Cardiac muscle cell (in vitro differentiated cells and primary cell): ENCODE measurements around the gene CIAO1. TPM values are rescaled to one million over a fixed set of nuclear protein-coding genes. Genes with fewer than 3 reads are reported as not detected.

Source experiments
- DNase-seq, 2 donors: peaks; one replicate each; pipeline versions ENCODE4 v3.0.0 to v3.0.0-alpha.2; 2010 to 2017; ENCODE audit warnings: low read depth in 1 of 2, low spot score in 1 of 2
- H3K27ac ChIP-seq: fragments of 200-600 bp; sonication (generic); 2 replicates; pipeline ENCODE4 v1.5.1; 2016
- H3K27me3 ChIP-seq: fragments of 200-600 bp; sonication (generic); 2 replicates; pipeline ENCODE4 v1.6.0; 2016; ENCODE audit warnings: control low read depth
- H3K36me3 ChIP-seq: fragments of 200-600 bp; sonication (generic); 2 replicates; pipeline ENCODE4 v1.5.1; 2016; ENCODE audit warnings: control low read depth
- H3K4me1 ChIP-seq: fragments of 200-600 bp; sonication (generic); 2 replicates; pipeline ENCODE4 v1.8.1; 2017; ENCODE audit warnings: low read depth, mild to moderate bottlenecking, mixed run types
- H3K4me3 ChIP-seq: fragments of 200-600 bp; sonication (generic); 2 replicates; pipeline ENCODE4 v1.5.1; 2016; ENCODE audit warnings: mild to moderate bottlenecking
- H3K9me3 ChIP-seq: fragments of 200-600 bp; sonication (generic); 2 replicates; pipeline ENCODE4 v1.5.1; 2017; ENCODE audit warnings: low read depth, mild to moderate bottlenecking, control low read depth
- polyA plus RNA-seq: library from polyadenylated mRNA; unstranded; fragments of >200 nt; fragmentation: Nextera tagmentation; extraction: Ambion mirVana; gene quantifications from 2 replicates; pipeline ENCODE4 v1.2.1, GENCODE V29; 2016
- total RNA-seq: library from RNA; depleted of rRNA; stranded (reverse); fragments of >200 nt; gene quantifications from 2 replicates; pipeline ENCODE4 v1.2.3, GENCODE V29; 2016
- TF ChIP-seq, protein P1 (sequence below): IDR thresholded peaks from 2 replicates; pipeline ENCODE4 v1.5.1; 2012; ENCODE audit warnings: low read depth, mild to moderate bottlenecking, low read length

The CIAO1 gene
- total and polyA plus RNA-seq, 2 experiments from 2014 or later = 88.6 to 97.3 TPM

DNA sequence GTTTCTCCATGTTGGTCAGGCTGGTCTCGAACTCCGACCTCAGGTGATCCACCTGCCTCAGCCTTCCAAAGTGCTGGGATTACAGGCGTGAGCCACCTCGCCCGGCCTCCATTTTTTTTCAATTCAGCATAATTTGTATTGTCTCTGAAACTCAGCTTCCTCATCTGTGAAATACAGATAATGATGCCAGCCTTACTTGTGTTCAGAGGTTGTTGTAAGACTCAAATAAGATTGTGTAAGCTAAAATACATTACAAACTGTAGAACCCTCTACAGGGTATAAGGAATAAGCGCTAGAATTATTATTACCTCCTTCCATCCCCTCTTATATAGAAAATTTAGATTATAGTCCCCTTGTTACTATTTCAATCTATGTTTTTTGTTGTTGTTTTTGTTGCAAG lies 32.6 kb upstream of the CIAO1 start:
- Histone ChIP-seq H3K27ac (no peak overlapping the region), H3K4me1 (no peaks in the 10 kb centered on the region)

DNA sequence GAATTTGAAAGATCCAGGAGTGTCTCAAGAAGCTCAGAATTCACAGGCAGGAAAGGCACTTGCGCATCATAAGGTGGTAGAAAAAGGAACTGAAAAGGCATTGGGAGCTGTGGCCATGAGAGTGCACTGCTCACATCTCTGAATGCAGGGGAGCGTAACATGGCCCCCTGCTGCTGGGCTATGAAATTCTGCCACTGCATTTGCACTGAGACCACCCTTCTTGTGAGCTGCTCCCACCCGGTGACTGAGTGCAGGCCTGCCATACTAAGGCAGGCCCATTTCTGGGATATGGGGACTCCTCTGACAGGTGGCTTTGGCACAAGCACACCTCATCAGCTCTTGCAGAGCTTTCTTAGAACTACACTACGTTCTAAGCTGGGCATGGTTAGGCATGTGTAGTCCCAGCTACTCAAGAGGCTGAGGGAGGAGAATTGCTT lies 32.1 kb upstream of the CIAO1 start:
- no peak overlapping the region for H3K27ac ChIP-seq
- H3K9me3 ChIP-seq = no peaks in the 10 kb centered on the region
- H3K4me3 ChIP-seq = no peak overlapping the region
- H3K4me1 ChIP-seq = no peaks in the 10 kb centered on the region
- TF ChIP-seq, protein P1, sequence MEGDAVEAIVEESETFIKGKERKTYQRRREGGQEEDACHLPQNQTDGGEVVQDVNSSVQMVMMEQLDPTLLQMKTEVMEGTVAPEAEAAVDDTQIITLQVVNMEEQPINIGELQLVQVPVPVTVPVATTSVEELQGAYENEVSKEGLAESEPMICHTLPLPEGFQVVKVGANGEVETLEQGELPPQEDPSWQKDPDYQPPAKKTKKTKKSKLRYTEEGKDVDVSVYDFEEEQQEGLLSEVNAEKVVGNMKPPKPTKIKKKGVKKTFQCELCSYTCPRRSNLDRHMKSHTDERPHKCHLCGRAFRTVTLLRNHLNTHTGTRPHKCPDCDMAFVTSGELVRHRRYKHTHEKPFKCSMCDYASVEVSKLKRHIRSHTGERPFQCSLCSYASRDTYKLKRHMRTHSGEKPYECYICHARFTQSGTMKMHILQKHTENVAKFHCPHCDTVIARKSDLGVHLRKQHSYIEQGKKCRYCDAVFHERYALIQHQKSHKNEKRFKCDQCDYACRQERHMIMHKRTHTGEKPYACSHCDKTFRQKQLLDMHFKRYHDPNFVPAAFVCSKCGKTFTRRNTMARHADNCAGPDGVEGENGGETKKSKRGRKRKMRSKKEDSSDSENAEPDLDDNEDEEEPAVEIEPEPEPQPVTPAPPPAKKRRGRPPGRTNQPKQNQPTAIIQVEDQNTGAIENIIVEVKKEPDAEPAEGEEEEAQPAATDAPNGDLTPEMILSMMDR = no peak
- H3K36me3 ChIP-seq = no peaks in the 10 kb centered on the region
- H3K27me3 ChIP-seq = no peaks in the 10 kb centered on the region
- no peak for DNase-seq

More for the DNA sequence above, 32.6 kb upstream of the CIAO1 start:
- no peak for DNase-seq
- TF ChIP-seq, protein P1 = no peak
- Histone ChIP-seq H3K9me3 (no peaks in the 10 kb centered on the region), H3K4me3 (no peak overlapping the region), H3K27me3 (no peaks in the 10 kb centered on the region), H3K36me3 (no peaks in the 10 kb centered on the region)

DNA sequence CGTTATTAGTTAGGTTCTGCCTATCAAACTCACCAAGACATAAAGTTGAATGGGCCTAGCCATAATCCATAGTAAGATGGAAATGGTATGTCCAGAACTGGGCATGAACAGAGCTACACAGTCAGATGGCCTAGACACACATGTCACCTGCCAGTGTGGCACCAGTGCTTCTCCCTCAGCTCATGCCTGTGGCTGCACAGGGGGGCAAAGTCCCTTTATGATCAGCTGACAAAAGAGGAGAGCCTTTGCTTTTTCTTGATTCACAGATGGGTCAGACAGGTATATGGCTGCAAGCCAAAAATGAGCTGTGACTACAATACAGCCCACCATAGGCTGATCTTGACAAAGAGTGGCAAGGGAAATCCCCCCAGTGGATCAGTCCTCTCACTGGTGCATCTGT lies 29.1 kb upstream of the CIAO1 start:
- TF ChIP-seq, protein P1 = no peak
- DNase-seq = no peak
- Histone ChIP-seq H3K27ac (no peak overlapping the region), H3K27me3 (no peaks in the 10 kb centered on the region), H3K4me1 (peaks cover 6% of the 10 kb centered on the region), H3K4me3 (no peak overlapping the region), H3K9me3 (no peaks in the 10 kb centered on the region), H3K36me3 (no peaks in the 10 kb centered on the region)

DNA sequence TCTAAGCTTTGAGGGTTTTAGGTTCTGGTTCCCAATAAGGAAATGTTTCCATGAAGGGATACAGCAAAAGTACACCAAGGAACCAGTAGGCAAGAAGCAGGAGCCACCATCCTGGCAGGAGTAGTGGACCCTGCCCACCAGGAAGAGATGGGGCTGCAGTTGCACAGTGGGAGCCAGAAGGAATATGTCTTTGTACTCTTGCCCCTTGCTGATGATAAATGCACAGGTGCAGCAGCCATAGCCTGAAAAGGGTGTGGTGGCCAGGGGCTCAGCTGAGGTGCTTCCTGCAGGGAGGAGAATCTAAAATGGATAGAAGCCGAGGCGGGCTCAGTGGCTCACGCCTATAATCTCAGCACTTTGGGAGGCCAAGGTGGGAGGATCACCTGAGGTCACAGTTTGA lies 27.8 kb upstream of the CIAO1 start:
- Histone ChIP-seq H3K36me3 (no peaks in the 10 kb centered on the region), H3K27ac (no peak overlapping the region), H3K9me3 (no peaks in the 10 kb centered on the region), H3K4me3 (no peak overlapping the region), H3K27me3 (no peaks in the 10 kb centered on the region), H3K4me1 (peaks cover 6% of the 10 kb centered on the region)
- TF ChIP-seq, protein P1 = no peak
- DNase-seq = no peak

DNA sequence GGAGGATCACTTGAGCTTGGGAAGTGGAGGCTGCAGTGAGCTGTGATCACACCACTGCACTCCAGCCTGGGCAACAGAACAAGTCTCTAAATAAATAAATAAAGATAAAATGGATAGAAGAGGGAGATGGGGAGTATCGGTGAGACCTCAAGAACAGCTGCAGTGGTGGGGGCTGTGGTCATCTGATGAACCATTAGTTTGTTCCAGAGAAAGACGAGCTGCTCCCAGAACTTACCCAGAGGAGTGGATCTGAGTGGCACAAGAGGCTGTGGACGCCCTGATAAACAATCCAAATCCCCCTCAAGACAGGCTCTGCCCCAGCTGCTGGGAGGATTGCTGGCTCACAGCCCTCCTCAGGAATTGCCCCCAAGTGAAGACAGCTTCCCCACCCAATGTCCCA lies 26.9 kb upstream of the CIAO1 start:
- H3K36me3 ChIP-seq = no peaks in the 10 kb centered on the region
- TF ChIP-seq, protein P1 = no peak
- peak overlapping the region; percentile 12 for H3K27ac ChIP-seq
- H3K27me3 ChIP-seq = no peaks in the 10 kb centered on the region
- no peaks in the 10 kb centered on the region for H3K9me3 ChIP-seq
- no peak overlapping the region for H3K4me3 ChIP-seq
- H3K4me1 ChIP-seq = peaks cover 6% of the 10 kb centered on the region
- no peak for DNase-seq

DNA sequence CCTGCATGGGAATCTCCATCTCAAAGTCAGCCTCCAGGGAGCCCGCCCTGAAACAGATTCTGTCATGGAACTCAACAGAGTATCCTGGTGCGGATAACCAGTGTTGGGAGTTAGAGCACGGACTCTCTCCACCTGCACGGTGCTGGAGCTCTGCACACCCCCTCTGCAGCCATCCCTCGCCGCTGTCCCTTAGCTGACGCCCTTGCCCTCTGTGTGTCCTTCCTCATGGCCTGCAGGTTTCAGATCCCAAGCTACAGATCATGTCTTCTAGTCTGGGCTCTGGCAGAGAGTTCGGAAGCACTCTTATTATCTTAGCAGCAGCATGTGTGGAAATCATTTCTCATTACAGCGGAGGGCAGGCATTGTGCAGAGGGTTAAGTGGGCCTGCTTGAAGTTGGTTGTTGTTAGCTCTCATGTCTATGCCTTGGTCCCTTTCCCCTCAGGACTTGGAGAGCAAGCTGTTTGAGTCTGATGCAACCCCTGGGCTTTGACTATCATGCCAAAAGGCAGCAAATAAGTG lies 26.2 kb upstream of the CIAO1 start:
- Histone ChIP-seq H3K36me3 (no peaks in the 10 kb centered on the region), H3K27me3 (no peaks in the 10 kb centered on the region), H3K4me1 (peaks cover 6% of the 10 kb centered on the region), H3K9me3 (no peaks in the 10 kb centered on the region), H3K4me3 (no peak overlapping the region), H3K27ac (peak overlapping the region; percentile 12)
- TF ChIP-seq, protein P1 = no peak
- peak in 1 of 2 donors; percentile 38 for DNase-seq
